Stimulated activated effector memory CD8-positive, alpha-beta T cell treated with anti-CD3 and anti-CD28 coated beads, Interleukin-12 subunit alpha, Interleukin-12 subunit beta, amount 100 ng/mL, for 72 hours (primary cell): ENCODE measurements around the gene BTBD7.

Experiments
- ATAC-seq: fragments of 150-1000 bp; cut with Tn5 transposase; 2 replicates; pipeline ENCODE4 v1.10.0; 2021
- DNase-seq, 2 donors: peaks; one replicate each; pipeline ENCODE4 v3.0.0; 2021 to 2022; ENCODE audit warnings: low spot score in 2 of 2
- H3K27ac Mint-ChIP-seq: one replicate; pipeline ENCODE4 v1.8.0; 2022; ENCODE audit warnings: mild to moderate bottlenecking, mixed read lengths
- H3K36me3 Mint-ChIP-seq: one replicate; pipeline ENCODE4 v1.8.0; 2022; ENCODE audit warnings: mild to moderate bottlenecking, mixed read lengths
- H3K4me1 Mint-ChIP-seq: one replicate; pipeline ENCODE4 v1.8.0; 2022; ENCODE audit warnings: mixed read lengths
- H3K4me3 Mint-ChIP-seq: one replicate; pipeline ENCODE4 v1.8.0; 2022; ENCODE audit warnings: mild to moderate bottlenecking, mixed read lengths
- H3K9me3 Mint-ChIP-seq: one replicate; pipeline ENCODE4 v1.8.0; 2022; ENCODE audit warnings: mixed read lengths

The BTBD7 gene

GRCh38 chr14:93219103-93219726 lies 113.6 kb downstream of the BTBD7 start:
- H3K4me3 Mint-ChIP-seq = no peak overlapping the region
- DNase-seq (no peak), ATAC-seq (peak; percentile 74)
- no peak overlapping the region for H3K27ac Mint-ChIP-seq
- no peaks in the 10 kb centered on the region for H3K4me1 Mint-ChIP-seq
- H3K9me3 Mint-ChIP-seq = no peaks in the 10 kb centered on the region
- peaks cover 95% of the 10 kb centered on the region for H3K36me3 Mint-ChIP-seq

- no peaks in the 10 kb centered on the region for H3K9me3 Mint-ChIP-seq
- no peak overlapping the region for H3K4me3 Mint-ChIP-seq
- peaks cover 93% of the 10 kb centered on the region for H3K36me3 Mint-ChIP-seq
- DNase-seq (no peak), ATAC-seq (no peak)
- no peaks in the 10 kb centered on the region for H3K4me1 Mint-ChIP-seq
- H3K27ac Mint-ChIP-seq = no peak overlapping the region
Observed at GRCh38 chr14:93214598-93214997, 118.2 kb downstream of the BTBD7 start.

GRCh38 chr14:93212432-93212831 lies 120.4 kb downstream of the BTBD7 start:
- H3K4me3 Mint-ChIP-seq = no peak overlapping the region
- ATAC-seq = no peak
- peaks cover 16% of the 10 kb centered on the region for H3K4me1 Mint-ChIP-seq
- peaks cover 86% of the 10 kb centered on the region for H3K36me3 Mint-ChIP-seq
- H3K27ac Mint-ChIP-seq = no peak overlapping the region
- no peak for DNase-seq
- H3K9me3 Mint-ChIP-seq = no peaks in the 10 kb centered on the region

- Mint-ChIP-seq H3K4me1 (peaks cover 33% of the 10 kb centered on the region), H3K27ac (peak overlapping the region; percentile 97), H3K4me3 (peak overlapping the region; percentile 100), H3K36me3 (peaks cover 84% of the 10 kb centered on the region), H3K9me3 (no peaks in the 10 kb centered on the region)
- no peak for DNase-seq
- ATAC-seq = peak; percentile 61
Observed at GRCh38 chr14:93207468-93208308, 125.1 kb downstream of the BTBD7 start.

- peaks cover 33% of the 10 kb centered on the region for H3K4me1 Mint-ChIP-seq
- peak within 1 kb of the TSS; percentile 97 for H3K27ac Mint-ChIP-seq
- H3K4me3 Mint-ChIP-seq = peak within 1 kb of the TSS; percentile 100
- peaks cover 84% of the 10 kb centered on the region for H3K36me3 Mint-ChIP-seq
- DNase-seq (peak; percentile 80 to 94), ATAC-seq (peak; percentile 95)
- H3K9me3 Mint-ChIP-seq = no peaks in the 10 kb centered on the region
Observed at GRCh38 chr14:93206793-93207467, 125.9 kb downstream of the BTBD7 start, which contains the start of the genes GON7 and UBR7. GON7 (minus strand) TSS chr14:93207065; CDS start chr14:93207037, 28 bp downstream. UBR7 (plus strand) TSS chr14:93207256; CDS start chr14:93207292, 36 bp downstream.

- ATAC-seq (no peak), DNase-seq (no peak)
- H3K4me1 Mint-ChIP-seq = peaks cover 11% of the 10 kb centered on the region
- no peak overlapping the region for H3K4me3 Mint-ChIP-seq
- no peaks in the 10 kb centered on the region for H3K9me3 Mint-ChIP-seq
- H3K27ac Mint-ChIP-seq = no peak overlapping the region
- H3K36me3 Mint-ChIP-seq = peaks cover 66% of the 10 kb centered on the region
Observed at GRCh38 chr14:93201155-93201704, 131.6 kb downstream of the BTBD7 start.

GRCh38 chr14:93200553-93200952 lies 132.3 kb downstream of the BTBD7 start:
- ATAC-seq (no peak), DNase-seq (no peak)
- H3K4me3 Mint-ChIP-seq = no peak overlapping the region
- H3K4me1 Mint-ChIP-seq = peaks cover 11% of the 10 kb centered on the region
- H3K36me3 Mint-ChIP-seq = peaks cover 59% of the 10 kb centered on the region
- H3K9me3 Mint-ChIP-seq = no peaks in the 10 kb centered on the region
- H3K27ac Mint-ChIP-seq = no peak overlapping the region

- Mint-ChIP-seq H3K9me3 (no peaks in the 10 kb centered on the region), H3K4me1 (no peaks in the 10 kb centered on the region), H3K36me3 (peaks cover 46% of the 10 kb centered on the region), H3K4me3 (no peak overlapping the region), H3K27ac (no peak overlapping the region)
- ATAC-seq (no peak), DNase-seq (no peak)
Observed at GRCh38 chr14:93199031-93199430, 133.8 kb downstream of the BTBD7 start.

- no peak overlapping the region for H3K27ac Mint-ChIP-seq
- DNase-seq (no peak), ATAC-seq (no peak)
- peaks cover 27% of the 10 kb centered on the region for H3K36me3 Mint-ChIP-seq
- H3K4me3 Mint-ChIP-seq = no peak overlapping the region
- H3K9me3 Mint-ChIP-seq = no peaks in the 10 kb centered on the region
- no peaks in the 10 kb centered on the region for H3K4me1 Mint-ChIP-seq
Observed at GRCh38 chr14:93195316-93195999, 137.4 kb downstream of the BTBD7 start.
